Liver (tissue), 9 donors: Measurements from ENCODE around the gene FAAP100. TPM values are rescaled to one million over a fixed set of nuclear protein-coding genes. Genes with fewer than 3 reads are reported as not detected.

ENCODE experiments used
- DNase-seq: peaks from one replicate; pipeline ENCODE4 v3.0.0-alpha.2; 2017; ENCODE audit warnings: low spot score
- H3K27ac ChIP-seq, 2 donors: one replicate each; pipeline ENCODE4 v1.7.0; 2013; ENCODE audit warnings: inconsistent platforms in 2 of 2, low read length in 2 of 2, control low read depth in 1 of 2, low read depth in 1 of 2, mild to moderate bottlenecking in 1 of 2
- H3K27me3 ChIP-seq, 4 donors: one replicate each; pipeline versions ENCODE4 v1.6.1 to v1.7.0; 2013; ENCODE audit warnings: low read length in 3 of 4, inconsistent platforms in 1 of 4, mild to moderate bottlenecking in 1 of 4, moderate library complexity in 1 of 4; ENCODE audit not compliant: control insufficient read depth in 4 of 4, insufficient read depth in 4 of 4
- H3K36me3 ChIP-seq, 4 donors: one replicate each; pipeline versions ENCODE4 v1.6.1 to v1.7.0; 2013; ENCODE audit warnings: low read length in 3 of 4, mild to moderate bottlenecking in 3 of 4, low read depth in 1 of 4, moderate library complexity in 1 of 4; ENCODE audit not compliant: control insufficient read depth in 4 of 4, insufficient read depth in 3 of 4
- H3K4me1 ChIP-seq, 4 donors: one replicate each; pipeline versions ENCODE4 v1.6.1 to v1.7.0; 2013; ENCODE audit warnings: low read length in 3 of 4, mild to moderate bottlenecking in 3 of 4, moderate library complexity in 1 of 4; ENCODE audit not compliant: control insufficient read depth in 4 of 4, insufficient read depth in 4 of 4
- H3K4me3 ChIP-seq, 3 donors: one replicate each; pipeline versions ENCODE4 v1.6.1 to v1.7.0; 2013; ENCODE audit warnings: low read length in 3 of 3, control low read depth in 1 of 3, low read depth in 1 of 3, mild to moderate bottlenecking in 1 of 3
- H3K9ac ChIP-seq, 2 donors: one replicate each; pipeline ENCODE4 v1.7.0; 2013; ENCODE audit warnings: low read length in 2 of 2, mild to moderate bottlenecking in 2 of 2, moderate library complexity in 2 of 2, control low read depth in 1 of 2, low read depth in 1 of 2
- H3K9me3 ChIP-seq, 4 donors: one replicate each; pipeline versions ENCODE4 v1.6.1 to v1.7.0; 2013; ENCODE audit warnings: low read length in 3 of 4; ENCODE audit not compliant: control insufficient read depth in 4 of 4
- EGR1 ChIP-seq, 2 donors: IDR thresholded peaks; 2 replicates each; pipeline ENCODE4 v1.6.1; 2016 to 2018; ENCODE audit warnings: antibody characterized with exemption in 2 of 2, low read depth in 2 of 2
- FOXA1 ChIP-seq: IDR thresholded peaks from 2 replicates; pipeline ENCODE4 v1.6.1; 2016; ENCODE audit warnings: antibody characterized with exemption
- FOXA2 ChIP-seq: IDR thresholded peaks from 2 replicates; pipeline ENCODE4 v1.6.1; 2016; ENCODE audit warnings: antibody characterized with exemption
- GABPA ChIP-seq, 2 donors: IDR thresholded peaks in 1 of 2; conservative IDR thresholded peaks in 1 of 2; 2 replicates each; pipeline ENCODE4 v1.6.1; 2016; ENCODE audit warnings: antibody characterized with exemption in 2 of 2, mild to moderate bottlenecking in 1 of 2, moderate library complexity in 1 of 2
- HNF4G ChIP-seq: IDR thresholded peaks from 2 replicates; pipeline ENCODE4 v1.6.1; 2016; ENCODE audit warnings: antibody characterized with exemption
- JUND ChIP-seq, 2 donors: IDR thresholded peaks; 2 replicates each; pipeline ENCODE4 v1.6.1; 2016; ENCODE audit warnings: antibody characterized with exemption in 2 of 2
- MAX ChIP-seq: IDR thresholded peaks from 2 replicates; pipeline ENCODE4 v1.6.1; 2016; ENCODE audit warnings: antibody characterized with exemption
- RAD21 ChIP-seq, 2 donors: IDR thresholded peaks; 2 replicates each; pipeline ENCODE4 v1.6.1; 2016; ENCODE audit warnings: antibody characterized with exemption in 2 of 2, mild to moderate bottlenecking in 2 of 2
- RXRA ChIP-seq, 2 donors: IDR thresholded peaks; 2 replicates each; pipeline ENCODE4 v1.6.1; 2017 to 2018; ENCODE audit warnings: antibody characterized with exemption in 2 of 2, mild to moderate bottlenecking in 1 of 2
- SP1 ChIP-seq: IDR thresholded peaks from 2 replicates; pipeline ENCODE4 v1.6.1; 2018; ENCODE audit warnings: antibody characterized with exemption, mild to moderate bottlenecking
- TAF1 ChIP-seq: conservative IDR thresholded peaks from 2 replicates; pipeline ENCODE4 v1.6.1; 2016; ENCODE audit warnings: antibody characterized with exemption, mild to moderate bottlenecking
- YY1 ChIP-seq: IDR thresholded peaks from 2 replicates; pipeline ENCODE4 v1.6.1; 2016; ENCODE audit warnings: antibody characterized with exemption, mild to moderate bottlenecking
- WGBS: extraction: QIAGEN DNeasy Blood & Tissue Kit; methylation state at CpG from one replicate; pipeline ENCODE4 v1.1.7; 2013; 5-methylcytosine and 5-hydroxymethylcytosine counted together
- polyA plus RNA-seq, 2 donors: library from polyadenylated mRNA; stranded (reverse) in 1 of 2; unstranded in 1 of 2; fragments of 200-250 nt in 1 of 2; fragments of >200 nt in 1 of 2; fragmentation: Nextera tagmentation in 1 of 2; extraction: Ambion mirVana in 1 of 2; gene quantifications; one replicate each; pipeline versions ENCODE4 v1.2.1 to v1.2.3, GENCODE V29; 2013 to 2015
- total RNA-seq, 2 donors: library from RNA; depleted of rRNA; stranded (reverse); fragments of >200 nt; gene quantifications; one replicate each; pipeline ENCODE4 v1.2.3, GENCODE V29; 2014
- TF ChIP-seq, protein P1 (sequence below): IDR thresholded peaks from 2 replicates; pipeline ENCODE4 v1.6.1; 2016; ENCODE audit warnings: antibody characterized with exemption, mild to moderate bottlenecking
- TF ChIP-seq, protein P2 (sequence below): fragments of 150-350 bp; IDR thresholded peaks from 2 replicates; pipeline ENCODE4 v1.5.1; 2017; ENCODE audit warnings: improper control_type of control experiment, low read depth, low read length; ENCODE audit not compliant: missing input control
- TF ChIP-seq, protein P3 (sequence below): IDR thresholded peaks from 2 replicates; pipeline ENCODE4 v1.6.1; 2016; ENCODE audit warnings: antibody characterized with exemption
- donor health status: healthy.
- donor health status: healthy.
- donor health status: healthy.
- donor health status: healthy.
- donor health status: healthy.

Gene FAAP100
- total and polyA plus RNA-seq, 4 donors = 8.1 to 14.7 (median 9.7) TPM

DNA sequence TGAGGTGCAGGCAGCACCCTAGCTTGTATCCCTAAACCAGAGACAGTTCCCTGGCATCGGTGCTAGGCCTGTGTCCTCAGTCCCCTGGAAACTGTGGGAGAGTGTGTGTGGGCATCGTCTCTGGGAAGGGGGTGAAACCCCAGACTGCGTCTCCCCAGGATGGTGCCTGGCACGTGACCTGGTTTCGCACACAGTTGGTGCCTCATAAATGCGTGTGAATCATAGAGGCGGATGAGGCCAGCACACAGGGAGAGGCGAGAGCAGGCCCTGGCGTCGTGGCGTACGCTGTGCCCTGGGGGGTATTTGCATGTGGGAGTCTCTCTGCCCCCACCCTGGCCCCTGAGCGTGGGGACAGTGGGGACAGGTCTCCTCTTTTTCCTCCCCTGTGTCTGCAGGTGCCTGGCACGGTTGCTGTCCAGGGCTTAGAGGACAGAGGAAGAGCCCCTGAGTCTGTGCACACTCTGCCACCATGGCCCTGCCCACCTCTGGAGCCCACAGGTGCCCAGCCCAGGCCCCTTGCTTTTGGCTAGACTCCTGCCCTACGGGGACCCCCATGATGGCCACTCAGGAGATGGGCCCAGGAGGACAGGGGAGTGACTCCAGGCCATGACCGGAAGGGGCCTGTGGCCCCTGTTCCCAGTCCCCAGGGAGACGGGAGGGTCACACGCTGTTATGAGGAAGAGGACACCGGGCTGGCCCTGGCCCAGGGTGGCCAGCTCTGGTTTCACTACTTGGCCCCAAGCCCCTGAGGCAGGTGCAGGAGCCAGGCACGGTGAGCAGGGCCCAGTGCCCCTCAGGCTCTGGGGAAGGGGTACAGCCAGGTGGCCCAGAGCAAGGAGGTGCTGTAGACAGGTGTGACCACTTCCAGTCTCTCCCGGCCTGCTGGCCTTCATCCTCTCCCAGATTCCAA is 25.2 kb downstream of the FAAP100 start:
- Histone ChIP-seq H3K4me1 (no peaks in the 10 kb centered on the region), H3K27me3 (no peaks in the 10 kb centered on the region), H3K9ac (no peak overlapping the region), H3K4me3 (no peak overlapping the region), H3K27ac (no peak overlapping the region), H3K36me3 (no peaks in the 10 kb centered on the region), H3K9me3 (no peaks in the 10 kb centered on the region)
- no peak for DNase-seq
- TF ChIP-seq, protein P1, sequence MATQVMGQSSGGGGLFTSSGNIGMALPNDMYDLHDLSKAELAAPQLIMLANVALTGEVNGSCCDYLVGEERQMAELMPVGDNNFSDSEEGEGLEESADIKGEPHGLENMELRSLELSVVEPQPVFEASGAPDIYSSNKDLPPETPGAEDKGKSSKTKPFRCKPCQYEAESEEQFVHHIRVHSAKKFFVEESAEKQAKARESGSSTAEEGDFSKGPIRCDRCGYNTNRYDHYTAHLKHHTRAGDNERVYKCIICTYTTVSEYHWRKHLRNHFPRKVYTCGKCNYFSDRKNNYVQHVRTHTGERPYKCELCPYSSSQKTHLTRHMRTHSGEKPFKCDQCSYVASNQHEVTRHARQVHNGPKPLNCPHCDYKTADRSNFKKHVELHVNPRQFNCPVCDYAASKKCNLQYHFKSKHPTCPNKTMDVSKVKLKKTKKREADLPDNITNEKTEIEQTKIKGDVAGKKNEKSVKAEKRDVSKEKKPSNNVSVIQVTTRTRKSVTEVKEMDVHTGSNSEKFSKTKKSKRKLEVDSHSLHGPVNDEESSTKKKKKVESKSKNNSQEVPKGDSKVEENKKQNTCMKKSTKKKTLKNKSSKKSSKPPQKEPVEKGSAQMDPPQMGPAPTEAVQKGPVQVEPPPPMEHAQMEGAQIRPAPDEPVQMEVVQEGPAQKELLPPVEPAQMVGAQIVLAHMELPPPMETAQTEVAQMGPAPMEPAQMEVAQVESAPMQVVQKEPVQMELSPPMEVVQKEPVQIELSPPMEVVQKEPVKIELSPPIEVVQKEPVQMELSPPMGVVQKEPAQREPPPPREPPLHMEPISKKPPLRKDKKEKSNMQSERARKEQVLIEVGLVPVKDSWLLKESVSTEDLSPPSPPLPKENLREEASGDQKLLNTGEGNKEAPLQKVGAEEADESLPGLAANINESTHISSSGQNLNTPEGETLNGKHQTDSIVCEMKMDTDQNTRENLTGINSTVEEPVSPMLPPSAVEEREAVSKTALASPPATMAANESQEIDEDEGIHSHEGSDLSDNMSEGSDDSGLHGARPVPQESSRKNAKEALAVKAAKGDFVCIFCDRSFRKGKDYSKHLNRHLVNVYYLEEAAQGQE = no peak
- TF ChIP-seq FOXA2 = no peak
- no peak for TF ChIP-seq TAF1
- no peak for TF ChIP-seq SP1
- no peak for TF ChIP-seq GABPA (IDR thresholded peaks at IDR 0.05 in 1 of 2, conservative IDR thresholded peaks at IDR 0.05 in 1 of 2)
- WGBS = 90% methylated on average over 21 of the region's 21 CpGs

GRCh38 chr17:81524865-81525159 is 27.3 kb downstream of the FAAP100 start:
- no peak for DNase-seq
- no peak for TF ChIP-seq FOXA1
- no peak for TF ChIP-seq EGR1 (IDR thresholded peaks at IDR 0.05; ENCODE audit: low read depth in 2 of 2)
- no peak for TF ChIP-seq MAX
- TF ChIP-seq HNF4G = no peak
- TF ChIP-seq, protein P2, sequence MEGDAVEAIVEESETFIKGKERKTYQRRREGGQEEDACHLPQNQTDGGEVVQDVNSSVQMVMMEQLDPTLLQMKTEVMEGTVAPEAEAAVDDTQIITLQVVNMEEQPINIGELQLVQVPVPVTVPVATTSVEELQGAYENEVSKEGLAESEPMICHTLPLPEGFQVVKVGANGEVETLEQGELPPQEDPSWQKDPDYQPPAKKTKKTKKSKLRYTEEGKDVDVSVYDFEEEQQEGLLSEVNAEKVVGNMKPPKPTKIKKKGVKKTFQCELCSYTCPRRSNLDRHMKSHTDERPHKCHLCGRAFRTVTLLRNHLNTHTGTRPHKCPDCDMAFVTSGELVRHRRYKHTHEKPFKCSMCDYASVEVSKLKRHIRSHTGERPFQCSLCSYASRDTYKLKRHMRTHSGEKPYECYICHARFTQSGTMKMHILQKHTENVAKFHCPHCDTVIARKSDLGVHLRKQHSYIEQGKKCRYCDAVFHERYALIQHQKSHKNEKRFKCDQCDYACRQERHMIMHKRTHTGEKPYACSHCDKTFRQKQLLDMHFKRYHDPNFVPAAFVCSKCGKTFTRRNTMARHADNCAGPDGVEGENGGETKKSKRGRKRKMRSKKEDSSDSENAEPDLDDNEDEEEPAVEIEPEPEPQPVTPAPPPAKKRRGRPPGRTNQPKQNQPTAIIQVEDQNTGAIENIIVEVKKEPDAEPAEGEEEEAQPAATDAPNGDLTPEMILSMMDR = no peak
- TF ChIP-seq, protein P1 = no peak
- no peak for TF ChIP-seq RXRA (IDR thresholded peaks at IDR 0.05)
- TF ChIP-seq JUND (IDR thresholded peaks at IDR 0.05) = no peak
- TF ChIP-seq GABPA (IDR thresholded peaks at IDR 0.05 in 1 of 2, conservative IDR thresholded peaks at IDR 0.05 in 1 of 2) = no peak
- no peak for TF ChIP-seq RAD21 (IDR thresholded peaks at IDR 0.05)
- no peak for TF ChIP-seq SP1
- TF ChIP-seq, protein P3, sequence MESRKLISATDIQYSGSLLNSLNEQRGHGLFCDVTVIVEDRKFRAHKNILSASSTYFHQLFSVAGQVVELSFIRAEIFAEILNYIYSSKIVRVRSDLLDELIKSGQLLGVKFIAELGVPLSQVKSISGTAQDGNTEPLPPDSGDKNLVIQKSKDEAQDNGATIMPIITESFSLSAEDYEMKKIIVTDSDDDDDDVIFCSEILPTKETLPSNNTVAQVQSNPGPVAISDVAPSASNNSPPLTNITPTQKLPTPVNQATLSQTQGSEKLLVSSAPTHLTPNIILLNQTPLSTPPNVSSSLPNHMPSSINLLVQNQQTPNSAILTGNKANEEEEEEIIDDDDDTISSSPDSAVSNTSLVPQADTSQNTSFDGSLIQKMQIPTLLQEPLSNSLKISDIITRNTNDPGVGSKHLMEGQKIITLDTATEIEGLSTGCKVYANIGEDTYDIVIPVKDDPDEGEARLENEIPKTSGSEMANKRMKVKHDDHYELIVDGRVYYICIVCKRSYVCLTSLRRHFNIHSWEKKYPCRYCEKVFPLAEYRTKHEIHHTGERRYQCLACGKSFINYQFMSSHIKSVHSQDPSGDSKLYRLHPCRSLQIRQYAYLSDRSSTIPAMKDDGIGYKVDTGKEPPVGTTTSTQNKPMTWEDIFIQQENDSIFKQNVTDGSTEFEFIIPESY = no peak
- TF ChIP-seq TAF1 = no peak
- TF ChIP-seq YY1 = no peak
- Histone ChIP-seq H3K9ac (no peak overlapping the region), H3K4me1 (peaks cover 0 to under 1% (median 0%) of the 10 kb centered on the region in 4 donors), H3K27me3 (no peaks in the 10 kb centered on the region), H3K4me3 (no peak overlapping the region), H3K27ac (no peak overlapping the region), H3K9me3 (no peaks in the 10 kb centered on the region), H3K36me3 (no peaks in the 10 kb centered on the region)
- WGBS = 92% methylated on average over 8 of the region's 8 CpGs
